Measurements from ENCODE around the gene CLIP4. TPM values are rescaled to one million over a fixed set of nuclear protein-coding genes. Genes with fewer than 3 reads are reported as not detected.
"Not testable (repeated sequence)": the region's sequence is repeated elsewhere in the genome, so short reads cannot be mapped to it uniquely, and the experiment has no call there.

CLIP4 gene
- total and polyA plus RNA-seq, 11 donors, result 9.6 to 57.4 (median 42.6) TPM

- Histone ChIP-seq H3K9me3 (peaks cover 0 to 27% (median 13%) of the 10 kb centered on the region in 12 donors), H3K27ac (no peak overlapping the region), H3K36me3 (no peaks in the 10 kb centered on the region), H3K4me3 (no peak overlapping the region), H3K4me1 (no peaks in the 10 kb centered on the region), H3K27me3 (no peaks in the 10 kb centered on the region)
- TF ChIP-seq POLR2A (IDR thresholded peaks at IDR 0.05), result no peak
- TF ChIP-seq, protein P1, sequence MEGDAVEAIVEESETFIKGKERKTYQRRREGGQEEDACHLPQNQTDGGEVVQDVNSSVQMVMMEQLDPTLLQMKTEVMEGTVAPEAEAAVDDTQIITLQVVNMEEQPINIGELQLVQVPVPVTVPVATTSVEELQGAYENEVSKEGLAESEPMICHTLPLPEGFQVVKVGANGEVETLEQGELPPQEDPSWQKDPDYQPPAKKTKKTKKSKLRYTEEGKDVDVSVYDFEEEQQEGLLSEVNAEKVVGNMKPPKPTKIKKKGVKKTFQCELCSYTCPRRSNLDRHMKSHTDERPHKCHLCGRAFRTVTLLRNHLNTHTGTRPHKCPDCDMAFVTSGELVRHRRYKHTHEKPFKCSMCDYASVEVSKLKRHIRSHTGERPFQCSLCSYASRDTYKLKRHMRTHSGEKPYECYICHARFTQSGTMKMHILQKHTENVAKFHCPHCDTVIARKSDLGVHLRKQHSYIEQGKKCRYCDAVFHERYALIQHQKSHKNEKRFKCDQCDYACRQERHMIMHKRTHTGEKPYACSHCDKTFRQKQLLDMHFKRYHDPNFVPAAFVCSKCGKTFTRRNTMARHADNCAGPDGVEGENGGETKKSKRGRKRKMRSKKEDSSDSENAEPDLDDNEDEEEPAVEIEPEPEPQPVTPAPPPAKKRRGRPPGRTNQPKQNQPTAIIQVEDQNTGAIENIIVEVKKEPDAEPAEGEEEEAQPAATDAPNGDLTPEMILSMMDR (IDR thresholded peaks at IDR 0.05), result no peak
- ATAC-seq (no peak), DNase-seq (no peak)
- intact Hi-C loops (cut with DNase I), result no loop called here
- WGBS, 4 donors, result 76 to 87% (median 84%) methylated on average over 5 of the region's 5 CpGs
Observed at GRCh38 chr2:29082804-29083495, 32.3 kb upstream of the CLIP4 start.

DNA sequence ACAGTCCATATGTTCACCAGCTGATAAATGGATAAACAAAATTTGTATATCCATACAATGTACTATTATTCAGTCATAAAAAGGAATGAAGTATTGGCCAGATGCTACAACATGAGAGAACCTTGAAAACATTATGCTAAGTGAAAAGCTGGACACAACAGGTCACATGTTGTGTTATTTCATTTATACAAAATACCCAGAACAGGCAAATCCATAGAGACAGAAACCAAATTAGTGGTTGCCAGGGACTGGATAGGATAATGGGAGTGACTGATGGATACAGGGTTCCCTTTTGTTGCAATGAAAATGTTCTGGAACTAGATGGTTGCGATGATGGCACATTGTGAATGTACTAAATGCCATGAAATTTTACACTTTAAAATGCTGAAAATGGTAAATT is 30.7 kb upstream of the CLIP4 start:
- intact Hi-C loops (cut with DNase I), result no loop called here
- no peak overlapping the region for H3K27ac ChIP-seq
- H3K27me3 ChIP-seq, result peaks cover 0 to 2% (median 0%) of the 10 kb centered on the region in 9 donors
- DNase-seq (no peak), ATAC-seq (no peak)
- H3K36me3 ChIP-seq, result no peaks in the 10 kb centered on the region
- no peak for TF ChIP-seq POLR2A (IDR thresholded peaks at IDR 0.05)
- TF ChIP-seq, protein P1 (IDR thresholded peaks at IDR 0.05), result no peak
- H3K4me3 ChIP-seq, result no peak overlapping the region
- 94 to 96% (median 95%) methylated on average over 1 of the region's 1 CpG for WGBS, 4 donors
- H3K9me3 ChIP-seq, result peaks cover 0 to 13% (median 9%) of the 10 kb centered on the region in 12 donors
- no peaks in the 10 kb centered on the region for H3K4me1 ChIP-seq

DNA sequence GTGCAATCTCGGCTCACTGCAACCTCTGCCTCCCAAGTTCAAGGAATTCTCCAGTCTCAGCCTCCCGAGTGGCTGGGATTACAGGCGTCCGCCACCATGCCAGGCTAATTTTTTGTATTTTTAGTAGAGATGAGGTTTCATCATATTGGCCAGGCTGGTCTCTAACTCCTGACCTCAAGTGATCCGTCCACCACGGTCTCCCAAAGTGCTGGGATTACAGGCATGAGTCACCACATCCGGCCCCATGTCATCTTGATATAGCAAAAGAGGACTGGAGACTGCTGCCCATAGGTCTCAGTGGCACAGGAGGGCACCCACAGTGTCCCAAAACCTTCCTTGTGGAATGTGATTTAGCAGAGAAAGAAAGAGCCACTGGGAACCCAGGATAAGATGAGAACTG is 24.9 kb upstream of the CLIP4 start:
- WGBS, 4 donors, result 80 to 89% (median 84%) methylated on average over 7 of the region's 7 CpGs
- DNase-seq; H3K36me3 ChIP-seq; H3K27me3 ChIP-seq; H3K27ac ChIP-seq; H3K4me1 ChIP-seq; H3K4me3 ChIP-seq; H3K9me3 ChIP-seq; intact Hi-C loops (cut with DNase I); ATAC-seq: not testable (repeated sequence)

GRCh38 chr2:29096969-29097368 is 18.2 kb upstream of the CLIP4 start:
- DNase-seq, result no peak
- 88 to 91% (median 90%) methylated on average over 8 of the region's 8 CpGs for WGBS, 4 donors
- TF ChIP-seq, protein P1 (IDR thresholded peaks at IDR 0.05), result no peak
- no peak for TF ChIP-seq POLR2A (IDR thresholded peaks at IDR 0.05)
- intact Hi-C loops (cut with DNase I), result no loop called here
- H3K4me3 ChIP-seq, result no peak overlapping the region
- no peaks in the 10 kb centered on the region for H3K36me3 ChIP-seq
- no peak overlapping the region for H3K27ac ChIP-seq
- H3K9me3 ChIP-seq, result no peaks in the 10 kb centered on the region
- H3K4me1 ChIP-seq, result no peaks in the 10 kb centered on the region
- H3K27me3 ChIP-seq, result no peaks in the 10 kb centered on the region
- ATAC-seq, result no peak

GRCh38 chr2:29097569-29097968 is 17.6 kb upstream of the CLIP4 start:
- DNase-seq, result no peak
- TF ChIP-seq, protein P1 (IDR thresholded peaks at IDR 0.05), result no peak
- no peak overlapping the region for H3K4me3 ChIP-seq
- H3K36me3 ChIP-seq, result no peaks in the 10 kb centered on the region
- H3K27me3 ChIP-seq, result no peaks in the 10 kb centered on the region
- no peak overlapping the region for H3K27ac ChIP-seq
- intact Hi-C loops (cut with DNase I), result no loop called here
- H3K9me3 ChIP-seq, result no peaks in the 10 kb centered on the region
- WGBS, 4 donors, result 70 to 82% (median 78%) methylated on average over 6 of the region's 6 CpGs
- H3K4me1 ChIP-seq, result no peaks in the 10 kb centered on the region
- ATAC-seq, result no peak

All from heart left ventricle (tissue), 16 donors.